AG04449 (cell line): ENCODE measurements around the gene APOO.

ENCODE experiments used
- CTCF ChIA-PET: fragments of 350-600 bp; formaldehyde crosslinking; extraction: SDS; loops from one replicate; lab custom pipeline; 2021; ENCODE audit warnings: antibody characterized with exemption; lab: Yijun Ruan, JAX
- POLR2A ChIA-PET: fragments of 400-600, 350-600 bp; formaldehyde crosslinking; extraction: SDS; loops from one replicate; lab custom pipeline; 2020; ENCODE audit warnings: antibody characterized with exemption, inconsistent platforms; lab: Yijun Ruan, JAX
- DNase-seq: peaks from one replicate; pipeline ENCODE4 v3.0.0-alpha.2; 2010; ENCODE audit warnings: low read depth, low spot score
- H3K4me3 ChIP-seq: 2 replicates; pipeline ENCODE4 v1.5.1; 2011; ENCODE audit warnings: low read depth, mild to moderate bottlenecking, control low read depth, low read length
- CTCF ChIP-seq: IDR thresholded peaks from one replicate; pipeline ENCODE4 v1.5.1; 2011; ENCODE audit warnings: mild to moderate bottlenecking, moderate library complexity, low read length, control low read depth, inconsistent platforms; ENCODE audit not compliant: insufficient read depth; ENCODE audit errors: missing control alignments

APOO gene

DNA sequence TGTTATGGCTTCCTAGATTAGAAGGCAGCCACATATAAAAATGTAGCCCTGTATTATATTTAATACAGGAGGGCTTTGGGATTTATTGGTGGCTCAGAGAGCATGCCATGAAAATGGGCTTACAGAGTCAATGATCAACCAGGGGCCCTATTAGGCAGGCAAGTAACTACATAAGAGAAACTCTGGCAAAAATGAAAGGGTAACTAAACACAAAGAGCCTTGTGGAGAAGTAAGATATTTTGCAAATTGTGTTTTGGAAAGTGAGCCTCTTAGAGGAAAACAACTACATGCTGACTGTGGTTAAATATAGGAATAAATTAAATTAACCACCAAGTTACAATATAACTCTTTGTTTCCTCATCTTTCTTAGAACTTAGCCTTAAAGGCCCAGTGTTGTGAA lies 119.2 kb downstream of the APOO start:
- ChIA-PET POLR2A (no interaction called here), CTCF (no interaction called here)
- no peak for DNase-seq
- no peak overlapping the region for H3K4me3 ChIP-seq
- no peak for TF ChIP-seq CTCF

DNA sequence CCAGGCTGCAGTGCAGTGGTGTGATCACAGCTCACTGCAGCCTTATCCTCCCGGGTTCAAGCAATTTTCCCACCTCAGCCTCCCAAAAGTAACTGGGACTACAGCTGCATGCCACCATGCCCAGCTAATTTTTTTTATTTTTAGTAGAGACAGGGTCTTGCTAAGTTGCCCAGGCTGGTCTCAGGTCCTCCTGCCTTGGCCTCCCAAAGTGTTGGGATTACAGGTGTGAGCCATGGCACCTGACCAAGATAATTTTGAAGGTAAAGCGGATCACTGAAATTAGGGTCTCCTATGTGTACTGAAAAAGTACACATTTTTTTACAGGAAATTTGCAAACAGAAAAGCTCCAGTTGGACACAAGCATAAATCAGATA lies 120.0 kb downstream of the APOO start:
- ChIA-PET CTCF (interaction anchor here (1.1 kb wide), 1 partner anchor 20 kb away, joined by 4 read pairs; no protein-coding TSS in a partner anchor), POLR2A (no interaction called here)
- no peak for DNase-seq
- no peak overlapping the region for H3K4me3 ChIP-seq
- TF ChIP-seq CTCF: no peak

DNA sequence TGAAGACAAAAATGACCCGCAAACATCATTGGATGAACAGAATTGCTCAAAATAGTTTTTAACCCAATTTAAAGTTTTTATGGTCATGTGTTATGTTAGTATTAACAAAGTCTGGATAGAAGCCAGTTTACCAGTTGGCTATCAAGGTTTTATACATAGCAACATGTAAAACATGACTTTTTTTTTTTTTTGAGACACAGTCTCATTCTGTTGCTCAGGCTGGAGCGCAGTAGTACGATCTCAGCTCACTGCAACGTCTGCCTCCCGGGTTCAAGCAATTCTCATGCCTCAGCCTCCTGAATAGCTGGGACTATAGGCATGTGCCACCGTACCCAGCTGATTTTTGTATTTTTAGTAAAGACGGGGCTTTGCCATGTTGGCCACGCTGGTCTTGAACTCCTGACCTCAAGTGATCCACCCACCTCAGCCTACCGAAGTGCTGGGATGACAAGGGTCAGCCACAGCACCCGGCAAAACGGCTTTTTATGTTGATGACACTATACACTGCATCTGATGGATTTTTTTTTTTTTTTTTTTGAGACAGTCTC lies 121.4 kb downstream of the APOO start:
- H3K4me3 ChIP-seq: no peak overlapping the region
- no peak for TF ChIP-seq CTCF
- CTCF ChIA-PET: no interaction called here
- POLR2A ChIA-PET: interaction anchor here (1.0 kb wide), 1 partner anchor 115 kb away, joined by 6 read pairs; no protein-coding TSS in a partner anchor
- no peak for DNase-seq

GRCh38 chrX:23785580-23785979 lies 122.2 kb downstream of the APOO start:
- H3K4me3 ChIP-seq: no peak overlapping the region
- TF ChIP-seq CTCF: no peak
- ChIA-PET POLR2A (no interaction called here), CTCF (interaction anchor here (8.2 kb wide), 1 partner anchor 117 kb away, joined by 111 read pairs; no protein-coding TSS in a partner anchor)
- no peak for DNase-seq

- TF ChIP-seq CTCF: no peak
- CTCF ChIA-PET: interaction anchor here (1.2 to 8.2 kb wide), 3 partner anchors 29 to 118 kb away, joined by 4 to 111 read pairs (median 15); no protein-coding TSS in a partner anchor
- POLR2A ChIA-PET: interaction anchor here (0.7 to 1.9 kb wide), 3 partner anchors 100 to 117 kb away, joined by 5 to 12 read pairs (median 5); no protein-coding TSS in a partner anchor
- no peak for DNase-seq
- H3K4me3 ChIP-seq: peak overlapping the region; percentile 76
These were observed 123.0 kb downstream of the APOO start for GRCh38 chrX:23784470-23785331.
